CD4-positive, alpha-beta memory T cell (primary cell): ENCODE measurements around the gene DUOXA2. TPM values are rescaled to one million over a fixed set of nuclear protein-coding genes. Genes with fewer than 3 reads are reported as not detected.
"Not testable (repeated sequence)": the region's sequence is repeated elsewhere in the genome, so short reads cannot be mapped to it uniquely, and the experiment has no call there.

ENCODE experiments used
- CTCF ChIA-PET: fragments of 350-600 bp; sonication (Branson Sonifier 250); formaldehyde crosslinking; loops from one replicate; lab custom pipeline; 2021; ENCODE audit warnings: inconsistent platforms; ENCODE audit not compliant: partially characterized antibody; lab: Charles Lee
- POLR2A ChIA-PET: fragments of 350-600 bp; sonication (Branson Sonifier 250); formaldehyde crosslinking; loops from one replicate; lab custom pipeline; 2021; ENCODE audit not compliant: partially characterized antibody; lab: Charles Lee
- DNase-seq, 5 donors: peaks; one replicate each; pipeline versions ENCODE4 v3.0.0 to v3.0.0-alpha.2; 2020 to 2022; ENCODE audit warnings: mixed read lengths in 1 of 5
- H3K27ac ChIP-seq: one replicate; pipeline ENCODE4 v1.7.0; 2013; ENCODE audit warnings: low read depth, low read length
- H3K27me3 ChIP-seq: 2 replicates; pipeline ENCODE4 v1.7.0; 2013; ENCODE audit warnings: mild to moderate bottlenecking, low read length, moderate library complexity; ENCODE audit not compliant: insufficient read depth
- H3K36me3 ChIP-seq: 2 replicates; pipeline ENCODE4 v1.7.0; 2013; ENCODE audit warnings: mild to moderate bottlenecking, low read length, moderate library complexity; ENCODE audit not compliant: insufficient read depth
- H3K4me1 ChIP-seq: 2 replicates; pipeline ENCODE4 v1.7.0; 2013; ENCODE audit warnings: mild to moderate bottlenecking, low read length, moderate library complexity; ENCODE audit not compliant: insufficient read depth
- H3K4me3 ChIP-seq, 2 donors: one replicate each; pipeline ENCODE4 v1.7.0; 2013; ENCODE audit warnings: low read length in 2 of 2, mild to moderate bottlenecking in 1 of 2
- H3K9me3 ChIP-seq, 2 donors: one replicate each; pipeline ENCODE4 v1.7.0; 2013; ENCODE audit warnings: low read length in 2 of 2, control low read depth in 1 of 2; ENCODE audit not compliant: control insufficient read depth in 1 of 2
- H3K27ac Mint-ChIP-seq, 7 donors: one replicate each; pipeline ENCODE4 v1.8.0; 2020 to 2021; ENCODE audit warnings: mixed read lengths in 7 of 7, mild to moderate bottlenecking in 6 of 7, inconsistent platforms in 3 of 7, moderate library complexity in 3 of 7
- H3K27me3 Mint-ChIP-seq, 2 donors: one replicate each; pipeline ENCODE4 v1.8.0; 2020 to 2021; ENCODE audit warnings: mixed read lengths in 2 of 2
- H3K36me3 Mint-ChIP-seq, 2 donors: one replicate each; pipeline ENCODE4 v1.8.0; 2020 to 2021; ENCODE audit warnings: mixed read lengths in 2 of 2, inconsistent platforms in 1 of 2, mild to moderate bottlenecking in 1 of 2
- H3K4me1 Mint-ChIP-seq, 4 donors: one replicate each; pipeline ENCODE4 v1.8.0; 2020 to 2021; ENCODE audit warnings: mixed read lengths in 4 of 4, mild to moderate bottlenecking in 1 of 4
- H3K4me3 Mint-ChIP-seq, 8 donors: one replicate each; pipeline ENCODE4 v1.8.0; 2020 to 2021; ENCODE audit warnings: mixed read lengths in 8 of 8, mild to moderate bottlenecking in 7 of 8, moderate library complexity in 6 of 8, inconsistent platforms in 3 of 8
- H3K9me3 Mint-ChIP-seq, 8 donors: one replicate each; pipeline ENCODE4 v1.8.0; 2020 to 2021; ENCODE audit warnings: mixed read lengths in 8 of 8, mild to moderate bottlenecking in 5 of 8, inconsistent platforms in 3 of 8, moderate library complexity in 1 of 8
- intact Hi-C: fragments of 100-400 bp; cut with micrococcal nuclease; formaldehyde crosslinking; loops from one replicate; pipeline ENCODE4 v1.15.1; 2023
- polyA plus RNA-seq, 2 donors: library from polyadenylated mRNA; unstranded; fragments of 300-500 nt; fragmentation: Illumina TruSeq; gene quantifications; one replicate each; pipeline ENCODE4 v1.2.3, GENCODE V29; 2021
- total RNA-seq, 2 experiments: library from RNA; stranded (reverse); gene quantifications; one replicate each; pipeline ENCODE4 v1.2.3, GENCODE V29; 2021

The DUOXA2 gene
- total and polyA plus RNA-seq, 4 experiments from 2014 or later, result not detected

GRCh38 chr15:45079628-45080246, 34.4 kb upstream of the DUOXA2 start:
- H3K4me1 Mint-ChIP-seq, H3K27ac Mint-ChIP-seq, intact Hi-C loops, H3K4me1 ChIP-seq, DNase-seq, H3K36me3 ChIP-seq, H3K4me3 ChIP-seq, H3K27me3 Mint-ChIP-seq, H3K36me3 Mint-ChIP-seq, H3K4me3 Mint-ChIP-seq, H3K27ac ChIP-seq, H3K27me3 ChIP-seq, H3K9me3 ChIP-seq, H3K9me3 Mint-ChIP-seq, POLR2A ChIA-PET, CTCF ChIA-PET: not testable (repeated sequence)

- H3K36me3 Mint-ChIP-seq, H3K4me1 ChIP-seq, H3K9me3 ChIP-seq, H3K36me3 ChIP-seq, H3K27ac Mint-ChIP-seq, H3K27ac ChIP-seq, H3K9me3 Mint-ChIP-seq, intact Hi-C loops, POLR2A ChIA-PET, H3K27me3 ChIP-seq, H3K4me3 Mint-ChIP-seq, CTCF ChIA-PET, H3K4me3 ChIP-seq, H3K4me1 Mint-ChIP-seq, DNase-seq, H3K27me3 Mint-ChIP-seq: not testable (repeated sequence)
Observed at GRCh38 chr15:45080593-45080992, 33.5 kb upstream of the DUOXA2 start.

GRCh38 chr15:45082412-45082811, 31.7 kb upstream of the DUOXA2 start:
- H3K27me3 ChIP-seq, H3K27ac ChIP-seq, POLR2A ChIA-PET, H3K36me3 ChIP-seq, H3K4me3 ChIP-seq, H3K9me3 ChIP-seq, intact Hi-C loops, H3K4me1 Mint-ChIP-seq, H3K36me3 Mint-ChIP-seq, H3K4me3 Mint-ChIP-seq, H3K4me1 ChIP-seq, CTCF ChIA-PET, H3K9me3 Mint-ChIP-seq, DNase-seq: not testable (repeated sequence)
- H3K27me3 Mint-ChIP-seq, result peaks cover 7 to 13% of the 10 kb centered on the region in 2 donors
- peak overlapping the region in 1 of 7 donors; percentile 13 for H3K27ac Mint-ChIP-seq

- Mint-ChIP-seq H3K36me3 (no peaks in the 10 kb centered on the region), H3K4me1 (no peaks in the 10 kb centered on the region), H3K27ac (no peak overlapping the region), H3K9me3 (no peaks in the 10 kb centered on the region), H3K27me3 (peaks cover 11 to 14% of the 10 kb centered on the region in 2 donors), H3K4me3 (no peak overlapping the region)
- ChIA-PET POLR2A (no interaction called here), CTCF (no interaction called here)
- H3K9me3 ChIP-seq, result no peaks in the 10 kb centered on the region
- no peak overlapping the region for H3K4me3 ChIP-seq
- DNase-seq, result no peak
- no peaks in the 10 kb centered on the region for H3K4me1 ChIP-seq
- intact Hi-C loops, result no loop called here
- no peaks in the 10 kb centered on the region for H3K36me3 ChIP-seq
- H3K27ac ChIP-seq, result no peak overlapping the region
- no peaks in the 10 kb centered on the region for H3K27me3 ChIP-seq
Observed at GRCh38 chr15:45083223-45083622, 30.9 kb upstream of the DUOXA2 start.

- POLR2A ChIA-PET, result no interaction called here
- Histone ChIP-seq H3K4me1 (no peaks in the 10 kb centered on the region), H3K9me3 (no peaks in the 10 kb centered on the region), H3K27ac (no peak overlapping the region), H3K4me3 (no peak overlapping the region), H3K36me3 (no peaks in the 10 kb centered on the region), H3K27me3 (no peaks in the 10 kb centered on the region)
- no peaks in the 10 kb centered on the region for H3K9me3 Mint-ChIP-seq
- no peak for DNase-seq
- CTCF ChIA-PET, result no interaction called here
- peaks cover 14% of the 10 kb centered on the region in 2 donors for H3K27me3 Mint-ChIP-seq
- intact Hi-C loops, result no loop called here
- no peaks in the 10 kb centered on the region for H3K4me1 Mint-ChIP-seq
- H3K27ac Mint-ChIP-seq, result no peak overlapping the region
- no peaks in the 10 kb centered on the region for H3K36me3 Mint-ChIP-seq
- no peak overlapping the region for H3K4me3 Mint-ChIP-seq
Observed at GRCh38 chr15:45084163-45084562, 30.0 kb upstream of the DUOXA2 start.

GRCh38 chr15:45087513-45087912, 26.6 kb upstream of the DUOXA2 start:
- CTCF ChIA-PET, result no interaction called here
- Histone ChIP-seq H3K9me3 (no peaks in the 10 kb centered on the region), H3K27ac (no peak overlapping the region), H3K4me1 (no peaks in the 10 kb centered on the region), H3K36me3 (no peaks in the 10 kb centered on the region), H3K27me3 (no peaks in the 10 kb centered on the region), H3K4me3 (no peak overlapping the region)
- no peak for DNase-seq
- POLR2A ChIA-PET, result no interaction called here
- Mint-ChIP-seq H3K4me1 (no peaks in the 10 kb centered on the region), H3K4me3 (no peak overlapping the region), H3K9me3 (no peaks in the 10 kb centered on the region), H3K27ac (no peak overlapping the region), H3K27me3 (peaks cover 25 to 29% of the 10 kb centered on the region in 2 donors), H3K36me3 (no peaks in the 10 kb centered on the region)
- intact Hi-C loops, result no loop called here

- H3K4me3 ChIP-seq, result no peak overlapping the region
- H3K4me3 Mint-ChIP-seq, result no peak overlapping the region
- peaks cover 21 to 29% of the 10 kb centered on the region in 2 donors for H3K27me3 Mint-ChIP-seq
- ChIA-PET CTCF (interaction anchor here (0.6 kb wide), 1 partner anchor 67 kb away, joined by 3 read pairs; no protein-coding TSS in a partner anchor), POLR2A (no interaction called here)
- H3K4me1 ChIP-seq, result no peaks in the 10 kb centered on the region
- H3K27ac Mint-ChIP-seq, result no peak overlapping the region
- no peaks in the 10 kb centered on the region for H3K9me3 ChIP-seq
- H3K27ac ChIP-seq, result no peak overlapping the region
- H3K36me3 Mint-ChIP-seq, result no peaks in the 10 kb centered on the region
- H3K27me3 ChIP-seq, result no peaks in the 10 kb centered on the region
- intact Hi-C loops, result no loop called here
- DNase-seq, result no peak
- no peaks in the 10 kb centered on the region for H3K36me3 ChIP-seq
- H3K9me3 Mint-ChIP-seq, result no peaks in the 10 kb centered on the region
- H3K4me1 Mint-ChIP-seq, result no peaks in the 10 kb centered on the region
Observed at GRCh38 chr15:45088801-45089711, 25.1 kb upstream of the DUOXA2 start.
